Smooth muscle cell (in vitro differentiated cells): ENCODE data around the gene NTF3. TPM values are rescaled to one million over a fixed set of nuclear protein-coding genes. Genes with fewer than 3 reads are reported as not detected.
A peak's percentile ranks its signal among the peaks of the same experiment; 100 is the strongest.

ENCODE experiments used
- DNase-seq: peaks from one replicate; lab custom pipeline; 2025; ENCODE audit not compliant: unreplicated experiment; lab: John Stamatoyannopoulos, UW
- H2AFZ ChIP-seq: fragments of 200-600 bp; sonication (generic); 2 replicates; pipeline ENCODE4 v1.6.0; 2016; ENCODE audit warnings: antibody characterized with exemption, low read depth, mild to moderate bottlenecking
- H3F3A ChIP-seq: fragments of 200-600 bp; sonication (generic); 2 replicates; pipeline ENCODE4 v1.6.0; 2017; ENCODE audit warnings: antibody characterized with exemption, low read depth
- H3K27ac ChIP-seq: fragments of 200-600 bp; sonication (generic); 2 replicates; pipeline ENCODE4 v1.5.1; 2016; ENCODE audit warnings: low read depth, mild to moderate bottlenecking
- H3K27me3 ChIP-seq: fragments of 200-600 bp; sonication (generic); 2 replicates; pipeline ENCODE4 v1.6.1; 2016; ENCODE audit warnings: low read depth, mild to moderate bottlenecking
- H3K36me3 ChIP-seq: fragments of 200-600 bp; sonication (generic); 2 replicates; pipeline ENCODE4 v1.5.1; 2016; ENCODE audit warnings: low read depth
- H3K4me1 ChIP-seq: fragments of 200-600 bp; sonication (generic); 2 replicates; pipeline ENCODE4 v1.5.1; 2016; ENCODE audit warnings: low read depth
- H3K4me2 ChIP-seq: fragments of 200-600 bp; sonication (generic); 2 replicates; pipeline ENCODE4 v1.6.0; 2016; ENCODE audit warnings: mild to moderate bottlenecking
- H3K4me3 ChIP-seq: fragments of 200-600 bp; sonication (generic); 2 replicates; pipeline ENCODE4 v1.5.1; 2016; ENCODE audit warnings: mild to moderate bottlenecking
- H3K79me2 ChIP-seq: fragments of 200-600 bp; sonication (generic); 2 replicates; pipeline ENCODE4 v1.6.0; 2016; ENCODE audit warnings: low read depth, mild to moderate bottlenecking
- H3K9ac ChIP-seq: fragments of 200-600 bp; sonication (generic); 2 replicates; pipeline ENCODE4 v1.6.0; 2016; ENCODE audit warnings: low read depth
- H3K9me3 ChIP-seq: fragments of 200-600 bp; sonication (generic); replicated peaks from 2 replicates; pipeline ENCODE4 v1.5.1; 2016; ENCODE audit warnings: low read depth
- H4K20me1 ChIP-seq: fragments of 200-600 bp; sonication (generic); 2 replicates; pipeline ENCODE4 v1.6.0; 2016; ENCODE audit warnings: low read depth
- WGBS: methylation state at CpG from one replicate; pipeline ENCODE4 v1.1.7; 2016; ENCODE audit warnings: low lambda C conversion rate; 5-methylcytosine and 5-hydroxymethylcytosine counted together
- polyA plus RNA-seq: library from polyadenylated mRNA; unstranded; fragments of >200 nt; fragmentation: Nextera tagmentation; extraction: Ambion mirVana; gene quantifications from 2 replicates; pipeline ENCODE4 v1.2.1, GENCODE V29; 2016
- total RNA-seq: library from RNA; depleted of rRNA; stranded (reverse); fragments of >200 nt; gene quantifications from 2 replicates; pipeline ENCODE4 v1.2.3, GENCODE V29; 2014
- TF ChIP-seq, protein P1 (sequence below): fragments of 200-600 bp; sonication (generic); IDR thresholded peaks from 2 replicates; pipeline ENCODE4 v1.5.1; 2017; ENCODE audit warnings: borderline replicate concordance, mild to moderate bottlenecking, antibody characterized with exemption; ENCODE audit not compliant: insufficient read depth, poor library complexity, severe bottlenecking

The NTF3 gene
- total and polyA plus RNA-seq, 2 experiments from 2014 or later: 1.1 to 3.4 TPM

DNA sequence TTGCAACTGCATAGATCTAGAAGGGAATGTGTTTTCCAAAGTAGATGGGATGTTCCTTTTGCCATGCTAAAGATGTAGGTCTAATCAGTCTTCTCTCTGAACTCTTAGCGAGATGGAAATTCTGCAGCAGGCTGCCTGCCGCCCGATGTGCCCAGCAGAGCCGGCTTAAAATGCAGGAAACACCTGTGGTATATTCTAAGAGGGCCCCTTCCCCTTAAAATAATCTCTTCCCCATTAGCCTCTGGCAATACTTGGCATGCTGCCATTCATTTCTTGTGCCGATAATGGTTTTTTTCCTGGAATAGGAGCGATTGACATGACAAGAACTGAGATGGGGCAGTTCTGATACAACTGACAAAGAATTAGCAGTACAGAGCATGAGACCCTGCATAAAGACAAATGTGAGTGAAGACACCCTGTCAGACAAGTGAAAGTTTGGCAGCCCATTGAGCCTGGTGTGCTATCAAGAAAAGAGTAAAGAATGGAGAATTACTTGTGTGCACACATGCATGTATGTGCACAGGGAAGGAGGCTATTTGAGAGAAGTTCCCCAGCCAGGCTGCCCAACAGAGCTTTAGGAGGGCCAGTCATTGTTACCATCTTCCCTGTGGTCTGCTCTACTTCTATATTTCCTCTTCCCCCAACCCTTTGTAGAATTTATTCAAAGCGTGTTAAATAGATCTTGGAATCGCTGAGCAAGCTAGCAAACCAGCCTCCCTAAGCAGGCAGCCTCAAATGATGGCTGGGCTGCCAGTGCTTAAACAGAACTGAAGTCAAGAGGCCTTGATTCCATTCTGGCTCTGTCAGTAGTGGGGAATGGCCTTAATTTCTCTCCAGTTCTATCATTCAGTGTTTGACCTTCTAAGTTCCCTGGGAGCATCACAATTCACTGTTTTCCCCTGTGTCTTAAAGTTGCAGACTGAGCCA, 29.6 kb upstream of the NTF3 start:
- peaks cover 14% of the 10 kb centered on the region for H3K27me3 ChIP-seq
- TF ChIP-seq, protein P1, sequence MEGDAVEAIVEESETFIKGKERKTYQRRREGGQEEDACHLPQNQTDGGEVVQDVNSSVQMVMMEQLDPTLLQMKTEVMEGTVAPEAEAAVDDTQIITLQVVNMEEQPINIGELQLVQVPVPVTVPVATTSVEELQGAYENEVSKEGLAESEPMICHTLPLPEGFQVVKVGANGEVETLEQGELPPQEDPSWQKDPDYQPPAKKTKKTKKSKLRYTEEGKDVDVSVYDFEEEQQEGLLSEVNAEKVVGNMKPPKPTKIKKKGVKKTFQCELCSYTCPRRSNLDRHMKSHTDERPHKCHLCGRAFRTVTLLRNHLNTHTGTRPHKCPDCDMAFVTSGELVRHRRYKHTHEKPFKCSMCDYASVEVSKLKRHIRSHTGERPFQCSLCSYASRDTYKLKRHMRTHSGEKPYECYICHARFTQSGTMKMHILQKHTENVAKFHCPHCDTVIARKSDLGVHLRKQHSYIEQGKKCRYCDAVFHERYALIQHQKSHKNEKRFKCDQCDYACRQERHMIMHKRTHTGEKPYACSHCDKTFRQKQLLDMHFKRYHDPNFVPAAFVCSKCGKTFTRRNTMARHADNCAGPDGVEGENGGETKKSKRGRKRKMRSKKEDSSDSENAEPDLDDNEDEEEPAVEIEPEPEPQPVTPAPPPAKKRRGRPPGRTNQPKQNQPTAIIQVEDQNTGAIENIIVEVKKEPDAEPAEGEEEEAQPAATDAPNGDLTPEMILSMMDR: no peak
- no peaks in the 10 kb centered on the region for H3F3A ChIP-seq
- 91% methylated on average over 8 of the region's 8 CpGs for WGBS
- peaks cover 4% of the 10 kb centered on the region for H3K4me1 ChIP-seq
- H3K4me3 ChIP-seq: no peak overlapping the region
- no peak overlapping the region for H3K4me2 ChIP-seq
- no peaks in the 10 kb centered on the region for H3K36me3 ChIP-seq
- H3K9ac ChIP-seq: no peak overlapping the region
- no peaks in the 10 kb centered on the region for H3K79me2 ChIP-seq
- H4K20me1 ChIP-seq: no peaks in the 10 kb centered on the region
- DNase-seq: no peak
- H3K27ac ChIP-seq: no peak overlapping the region
- H2AFZ ChIP-seq: no peak overlapping the region
- no peaks in the 10 kb centered on the region for H3K9me3 ChIP-seq

DNA sequence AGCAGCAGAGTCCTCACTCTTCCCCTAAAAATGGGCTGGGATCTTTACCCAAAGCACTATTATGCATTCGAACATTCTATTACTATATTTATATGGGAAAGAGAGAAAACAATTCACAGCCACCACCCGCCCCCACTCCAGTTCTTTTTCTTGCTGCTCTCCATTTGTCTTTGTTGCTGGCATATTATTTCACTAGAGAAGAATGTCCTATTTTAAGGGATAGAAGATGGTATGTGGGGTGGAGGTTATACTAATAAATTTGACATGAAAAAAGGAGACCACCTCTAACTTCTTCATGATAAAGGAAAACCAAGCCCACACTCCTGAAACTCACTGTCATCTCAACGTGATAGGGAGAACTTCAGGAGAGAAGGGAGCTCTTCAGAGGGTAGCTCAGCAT, 28.5 kb upstream of the NTF3 start:
- H3K27ac ChIP-seq: no peak overlapping the region
- TF ChIP-seq, protein P1: no peak
- no peak overlapping the region for H3K4me2 ChIP-seq
- no peak for DNase-seq
- H3K4me1 ChIP-seq: peaks cover 10% of the 10 kb centered on the region
- peaks cover 15% of the 10 kb centered on the region for H3K27me3 ChIP-seq
- H3K79me2 ChIP-seq: no peaks in the 10 kb centered on the region
- no peaks in the 10 kb centered on the region for H4K20me1 ChIP-seq
- H3K36me3 ChIP-seq: no peaks in the 10 kb centered on the region
- H3K9me3 ChIP-seq: no peaks in the 10 kb centered on the region
- H3F3A ChIP-seq: no peaks in the 10 kb centered on the region
- H3K4me3 ChIP-seq: no peak overlapping the region
- no peak overlapping the region for H3K9ac ChIP-seq
- no peak overlapping the region for H2AFZ ChIP-seq
- WGBS: 71% methylated on average over 3 of the region's 3 CpGs

DNA sequence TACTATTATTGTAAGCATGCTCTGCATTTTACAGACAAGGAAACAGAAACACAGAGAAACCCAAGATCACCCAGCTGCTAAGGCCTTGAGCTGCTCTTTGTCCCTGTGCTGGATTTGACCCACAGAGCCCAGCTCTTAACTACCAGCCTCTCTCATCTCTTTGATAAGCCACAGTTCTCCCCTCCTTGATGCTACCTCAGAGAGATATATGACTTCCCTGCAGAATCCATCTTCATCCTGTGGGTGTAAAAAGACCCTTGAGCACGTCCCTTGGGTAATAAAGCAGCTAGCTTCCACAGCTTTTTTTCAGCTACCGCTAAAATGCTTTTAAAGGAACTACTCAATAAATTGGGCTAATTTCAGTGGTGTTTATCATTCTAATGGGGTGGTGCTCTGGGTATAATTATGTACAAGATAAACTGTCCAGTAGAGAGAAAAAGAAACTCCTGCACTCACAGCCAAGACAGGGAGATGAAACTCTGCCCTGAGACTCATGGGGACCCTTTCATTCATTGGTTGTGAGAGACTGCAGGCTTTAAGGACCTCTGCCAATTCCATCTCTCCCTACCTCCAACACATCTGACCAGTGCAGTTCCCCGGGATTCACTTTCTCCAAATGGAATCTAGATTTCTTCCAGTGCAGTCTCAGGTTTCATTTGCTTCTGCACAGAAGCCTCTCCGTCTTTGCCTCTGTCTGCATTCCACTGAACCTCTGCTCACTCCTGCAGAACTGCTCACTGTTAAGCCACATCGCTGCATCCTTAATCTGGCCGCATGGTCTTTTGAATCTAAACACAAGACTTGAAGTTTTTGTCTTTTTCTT, 24.7 kb upstream of the NTF3 start:
- no peak overlapping the region for H3K9ac ChIP-seq
- peak overlapping the region; percentile 17 for H3K4me2 ChIP-seq
- no peaks in the 10 kb centered on the region for H3K79me2 ChIP-seq
- TF ChIP-seq, protein P1: no peak
- H4K20me1 ChIP-seq: no peaks in the 10 kb centered on the region
- no peak overlapping the region for H3K4me3 ChIP-seq
- H3K27me3 ChIP-seq: peaks cover 24% of the 10 kb centered on the region
- DNase-seq: no peak
- no peak overlapping the region for H3K27ac ChIP-seq
- no peaks in the 10 kb centered on the region for H3F3A ChIP-seq
- H3K36me3 ChIP-seq: no peaks in the 10 kb centered on the region
- no peak overlapping the region for H2AFZ ChIP-seq
- WGBS: 61% methylated on average over 6 of the region's 6 CpGs
- H3K4me1 ChIP-seq: peaks cover 10% of the 10 kb centered on the region
- no peaks in the 10 kb centered on the region for H3K9me3 ChIP-seq
